Testis (tissue), 3 donors: ENCODE measurements around the gene RNF168. TPM values are rescaled to one million over a fixed set of nuclear protein-coding genes. Genes with fewer than 3 reads are reported as not detected.

Experiments
- DNase-seq: peaks from one replicate; pipeline ENCODE4 v3.0.0-alpha.2; 2019
- H3K27ac ChIP-seq, 2 donors: fragments of 200-600 bp; sonication (generic); one replicate each; pipeline ENCODE4 v1.5.1; 2019
- H3K27me3 ChIP-seq: fragments of 200-600 bp; sonication (generic); one replicate; pipeline ENCODE4 v1.5.1; 2019
- H3K36me3 ChIP-seq: fragments of 200-600 bp; sonication (generic); one replicate; pipeline ENCODE4 v1.5.1; 2017; ENCODE audit warnings: low read depth; ENCODE audit errors: missing control alignments
- H3K4me1 ChIP-seq: fragments of 200-600 bp; sonication (generic); one replicate; pipeline ENCODE4 v1.5.1; 2019
- H3K4me3 ChIP-seq, 2 donors: fragments of 200-600 bp; sonication (generic); one replicate each; pipeline ENCODE4 v1.5.1; 2017 to 2019
- H3K9me3 ChIP-seq: fragments of 200-600 bp; sonication (generic); one replicate; pipeline ENCODE4 v1.5.1; 2017
- POLR2A ChIP-seq: fragments of 450-650 bp; IDR thresholded peaks from one replicate; pipeline ENCODE4 v1.6.1; 2017; ENCODE audit warnings: antibody characterized with exemption, mild to moderate bottlenecking, moderate library complexity
- WGBS, 2 donors: methylation state at CpG; one replicate each; pipeline ENCODE4 v1.1.5; 2018; 5-methylcytosine and 5-hydroxymethylcytosine counted together
- intact Hi-C: fragments of 100-400 bp; cut with DNase I; formaldehyde crosslinking; loops from one replicate; pipeline ENCODE4 v1.15.1; 2023; ENCODE audit warnings: low total_unique reads
- polyA plus RNA-seq: library from polyadenylated mRNA; stranded (reverse); fragments of 350-450 nt; fragmentation: Illumina TruSeq; extraction: RNeasy Lipid Tissue Mini Kit (QIAGEN cat#74804); gene quantifications from one replicate; pipeline ENCODE4 v1.2.3, GENCODE V29; 2014; ENCODE audit warnings: low read depth, low replicate concordance; ENCODE audit not compliant: insufficient read depth
- small RNA-seq, 2 donors: library from RNA; depleted of rRNA; stranded (forward); fragments of <200 nt; gene quantifications; one replicate each; pipeline ENCODE3, GENCODE V24; 2016
- total RNA-seq, 2 donors: library from RNA; depleted of rRNA; stranded (reverse); fragments of >200 nt; gene quantifications; one replicate each; pipeline ENCODE4 v1.2.3, GENCODE V29; 2016
- TF ChIP-seq, protein P1 (sequence below), 3 experiments: fragments of 450-650 bp in 2 of 3; fragments of 200-600 bp in 1 of 3; sonication (generic) in 1 of 3; IDR thresholded peaks; one replicate each; pipeline ENCODE4 v1.5.1; 2016 to 2019; ENCODE audit warnings: antibody characterized with exemption in 3 of 3, mild to moderate bottlenecking in 2 of 3, moderate library complexity in 1 of 3

RNF168 gene
- total and polyA plus RNA-seq, 3 donors from 2014 or later, result 37.7 to 52.8 (median 45.4) TPM

DNA sequence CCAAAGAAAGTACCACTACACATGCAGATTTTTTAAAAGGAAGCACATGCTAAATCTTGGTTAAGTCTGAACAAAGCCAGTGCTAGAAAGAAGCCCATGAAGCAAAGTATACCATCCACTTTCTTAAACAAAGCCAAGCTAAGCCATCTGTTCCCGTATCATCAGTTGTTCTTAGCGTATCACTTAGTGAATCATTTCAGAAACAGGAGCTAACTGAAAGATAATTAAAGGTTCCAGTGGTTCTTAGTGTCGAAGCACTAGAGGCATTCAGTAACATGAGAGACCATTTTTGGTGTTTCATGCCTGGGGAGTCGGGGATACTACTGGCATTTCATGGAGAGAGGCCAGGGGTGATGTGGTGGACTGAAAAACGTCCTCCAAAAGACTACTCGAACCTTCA, 84.2 kb downstream of the RNF168 start:
- Histone ChIP-seq H3K27ac (no peak overlapping the region), H3K9me3 (no peaks in the 10 kb centered on the region), H3K27me3 (no peaks in the 10 kb centered on the region), H3K4me1 (peaks cover 7% of the 10 kb centered on the region), H3K4me3 (no peak overlapping the region), H3K36me3 (no peaks in the 10 kb centered on the region)
- intact Hi-C loops, result no loop called here
- TF ChIP-seq, protein P1, sequence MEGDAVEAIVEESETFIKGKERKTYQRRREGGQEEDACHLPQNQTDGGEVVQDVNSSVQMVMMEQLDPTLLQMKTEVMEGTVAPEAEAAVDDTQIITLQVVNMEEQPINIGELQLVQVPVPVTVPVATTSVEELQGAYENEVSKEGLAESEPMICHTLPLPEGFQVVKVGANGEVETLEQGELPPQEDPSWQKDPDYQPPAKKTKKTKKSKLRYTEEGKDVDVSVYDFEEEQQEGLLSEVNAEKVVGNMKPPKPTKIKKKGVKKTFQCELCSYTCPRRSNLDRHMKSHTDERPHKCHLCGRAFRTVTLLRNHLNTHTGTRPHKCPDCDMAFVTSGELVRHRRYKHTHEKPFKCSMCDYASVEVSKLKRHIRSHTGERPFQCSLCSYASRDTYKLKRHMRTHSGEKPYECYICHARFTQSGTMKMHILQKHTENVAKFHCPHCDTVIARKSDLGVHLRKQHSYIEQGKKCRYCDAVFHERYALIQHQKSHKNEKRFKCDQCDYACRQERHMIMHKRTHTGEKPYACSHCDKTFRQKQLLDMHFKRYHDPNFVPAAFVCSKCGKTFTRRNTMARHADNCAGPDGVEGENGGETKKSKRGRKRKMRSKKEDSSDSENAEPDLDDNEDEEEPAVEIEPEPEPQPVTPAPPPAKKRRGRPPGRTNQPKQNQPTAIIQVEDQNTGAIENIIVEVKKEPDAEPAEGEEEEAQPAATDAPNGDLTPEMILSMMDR (IDR thresholded peaks at IDR 0.05), result no peak
- TF ChIP-seq POLR2A, result no peak
- DNase-seq, result no peak
- 87 to 90% methylated on average over 6 of the region's 6 CpGs for WGBS, 2 donors

Small RNAs within 50 kb of the gene (small RNA-seq; reads per million reads assigned to genes)
- 0 reads per million in 2 donors for gene AC083822.1
- 0 reads per million in 2 donors for gene AC117490.1
- 0 reads per million in 2 donors for gene RPS29P3

Other genes starting within 250 kb of the RNF168 start
- 10 to 100 TPM; 51.3 to 69.3 TPM for gene PCYT1A, start 216.0 kb downstream of the RNF168 start, total RNA-seq
- gene PCYT1A, start 216.0 kb downstream of the RNF168 start, polyA plus RNA-seq, result 66.0 TPM
- 10 to 100 TPM; 19.4 to 29.1 TPM for gene DYNLT2B, start 185.5 kb downstream of the RNF168 start, total RNA-seq
- 59.7 TPM for gene DYNLT2B, start 185.5 kb downstream of the RNF168 start, polyA plus RNA-seq
- 1 to 10 TPM; 4.8 to 6.8 TPM for gene TM4SF19, start 165.4 kb downstream of the RNF168 start, total RNA-seq
- gene TM4SF19, start 165.4 kb downstream of the RNF168 start, polyA plus RNA-seq, result 8.4 TPM
- gene UBXN7, start 71.3 kb downstream of the RNF168 start, total RNA-seq, result 10 to 100 TPM; 40.4 to 49.1 TPM
- 40.2 TPM for gene UBXN7, start 71.3 kb downstream of the RNF168 start, polyA plus RNA-seq
- gene SMCO1, start 11.6 kb upstream of the RNF168 start, total RNA-seq, result under 1 TPM; 0.24 to 0.25 TPM
- 0.91 TPM for gene SMCO1, start 11.6 kb upstream of the RNF168 start, polyA plus RNA-seq
- gene WDR53, start 64.8 kb upstream of the RNF168 start, total RNA-seq, result 10 to 100 TPM; 25.8 to 38.6 TPM
- gene WDR53, start 64.8 kb upstream of the RNF168 start, polyA plus RNA-seq, result 140 TPM
- 10 to 100 TPM; 11.0 to 16.4 TPM for gene FBXO45, start 64.9 kb upstream of the RNF168 start, total RNA-seq
- gene FBXO45, start 64.9 kb upstream of the RNF168 start, polyA plus RNA-seq, result 20.4 TPM
- gene NRROS, start 135.9 kb upstream of the RNF168 start, total RNA-seq, result 1 to 10 TPM; 2.8 to 3.2 TPM
- 5.5 TPM for gene NRROS, start 135.9 kb upstream of the RNF168 start, polyA plus RNA-seq
- gene CEP19, start 208.5 kb upstream of the RNF168 start, total RNA-seq, result 10 to 100 TPM in 1 of 2 donors, 1 to 10 TPM in 1; 7.4 to 11.1 TPM
- 17.1 TPM for gene CEP19, start 208.5 kb upstream of the RNF168 start, polyA plus RNA-seq
- gene PIGX, start 208.6 kb upstream of the RNF168 start, total RNA-seq, result 10 to 100 TPM; 23.8 to 37.5 TPM
- 21.6 TPM for gene PIGX, start 208.6 kb upstream of the RNF168 start, polyA plus RNA-seq
- 10 to 100 TPM; 47.4 to 49.2 TPM for gene PAK2, start 236.1 kb upstream of the RNF168 start, total RNA-seq
- 30.7 TPM for gene PAK2, start 236.1 kb upstream of the RNF168 start, polyA plus RNA-seq